Neural crest cell (in vitro differentiated cells): ENCODE data around the gene DIP2A. TPM values are rescaled to one million over a fixed set of nuclear protein-coding genes. Genes with fewer than 3 reads are reported as not detected.

Source experiments
- DNase-seq: peaks from one replicate; pipeline ENCODE4 v3.0.0; 2021; ENCODE audit warnings: low read depth, mixed read lengths, low spot score
- H3K27ac Mint-ChIP-seq: one replicate; pipeline ENCODE4 v1.8.0; 2021; ENCODE audit warnings: mild to moderate bottlenecking, mixed read lengths; ENCODE audit not compliant: unreplicated experiment
- H3K27me3 Mint-ChIP-seq: 2 replicates; pipeline ENCODE4 v1.8.0; 2021; ENCODE audit warnings: low read depth, mild to moderate bottlenecking, mixed read lengths
- H3K36me3 Mint-ChIP-seq: 2 replicates; pipeline ENCODE4 v1.8.0; 2021; ENCODE audit warnings: low read depth, mild to moderate bottlenecking, mixed read lengths
- H3K4me1 Mint-ChIP-seq: 2 replicates; pipeline ENCODE4 v1.8.0; 2021; ENCODE audit warnings: mixed read lengths
- H3K4me3 Mint-ChIP-seq: one replicate; pipeline ENCODE4 v1.8.0; 2021; ENCODE audit warnings: mild to moderate bottlenecking, mixed read lengths
- H3K9me3 Mint-ChIP-seq: 2 replicates; pipeline ENCODE4 v1.8.0; 2021; ENCODE audit warnings: mixed read lengths
- CTCF ChIP-seq: fragments of 200-600 bp; sonication (generic); conservative IDR thresholded peaks from 2 replicates; pipeline ENCODE4 v1.5.0; 2021; ENCODE audit warnings: antibody characterized with exemption, mild to moderate bottlenecking
- total RNA-seq: library from RNA; stranded (reverse); gene quantifications from 2 replicates; pipeline ENCODE4 v1.2.1, GENCODE V29; 2021

The DIP2A gene
- total RNA-seq, 1 donor from 2014 or later: 57.8 TPM

- Mint-ChIP-seq H3K27me3 (no peaks in the 10 kb centered on the region), H3K9me3 (no peaks in the 10 kb centered on the region), H3K27ac (no peak overlapping the region), H3K4me3 (no peak overlapping the region), H3K4me1 (no peaks in the 10 kb centered on the region), H3K36me3 (peaks cover 40% of the 10 kb centered on the region)
- no peak for DNase-seq
- no peak for TF ChIP-seq CTCF
Observed at GRCh38 chr21:46492851-46493250, 34.2 kb downstream of the DIP2A start.

GRCh38 chr21:46493828-46494227 lies 35.1 kb downstream of the DIP2A start:
- Mint-ChIP-seq H3K27ac (no peak overlapping the region), H3K9me3 (no peaks in the 10 kb centered on the region), H3K27me3 (no peaks in the 10 kb centered on the region), H3K36me3 (peaks cover 40% of the 10 kb centered on the region), H3K4me3 (no peak overlapping the region), H3K4me1 (no peaks in the 10 kb centered on the region)
- DNase-seq: no peak
- TF ChIP-seq CTCF: no peak

GRCh38 chr21:46498335-46499050 lies 39.8 kb downstream of the DIP2A start:
- no peak for TF ChIP-seq CTCF
- DNase-seq: no peak
- Mint-ChIP-seq H3K27ac (peak overlapping the region; percentile 83), H3K27me3 (no peaks in the 10 kb centered on the region), H3K4me3 (no peak overlapping the region), H3K36me3 (peaks cover 23% of the 10 kb centered on the region), H3K4me1 (no peaks in the 10 kb centered on the region), H3K9me3 (no peaks in the 10 kb centered on the region)

- Mint-ChIP-seq H3K4me1 (no peaks in the 10 kb centered on the region), H3K36me3 (peaks cover 9% of the 10 kb centered on the region), H3K27me3 (no peaks in the 10 kb centered on the region), H3K27ac (no peak overlapping the region), H3K4me3 (no peak overlapping the region), H3K9me3 (no peaks in the 10 kb centered on the region)
- TF ChIP-seq CTCF: no peak
- DNase-seq: no peak
Observed at GRCh38 chr21:46500224-46500861, 41.7 kb downstream of the DIP2A start.

- H3K36me3 Mint-ChIP-seq: peaks cover 10% of the 10 kb centered on the region
- no peak for DNase-seq
- no peaks in the 10 kb centered on the region for H3K9me3 Mint-ChIP-seq
- TF ChIP-seq CTCF: no peak
- H3K4me1 Mint-ChIP-seq: no peaks in the 10 kb centered on the region
- no peaks in the 10 kb centered on the region for H3K27me3 Mint-ChIP-seq
- H3K27ac Mint-ChIP-seq: no peak overlapping the region
- H3K4me3 Mint-ChIP-seq: no peak overlapping the region
Observed at GRCh38 chr21:46503922-46504550, 45.3 kb downstream of the DIP2A start.
